ENCODE data around the gene FARS2.

The FARS2 gene

DNA sequence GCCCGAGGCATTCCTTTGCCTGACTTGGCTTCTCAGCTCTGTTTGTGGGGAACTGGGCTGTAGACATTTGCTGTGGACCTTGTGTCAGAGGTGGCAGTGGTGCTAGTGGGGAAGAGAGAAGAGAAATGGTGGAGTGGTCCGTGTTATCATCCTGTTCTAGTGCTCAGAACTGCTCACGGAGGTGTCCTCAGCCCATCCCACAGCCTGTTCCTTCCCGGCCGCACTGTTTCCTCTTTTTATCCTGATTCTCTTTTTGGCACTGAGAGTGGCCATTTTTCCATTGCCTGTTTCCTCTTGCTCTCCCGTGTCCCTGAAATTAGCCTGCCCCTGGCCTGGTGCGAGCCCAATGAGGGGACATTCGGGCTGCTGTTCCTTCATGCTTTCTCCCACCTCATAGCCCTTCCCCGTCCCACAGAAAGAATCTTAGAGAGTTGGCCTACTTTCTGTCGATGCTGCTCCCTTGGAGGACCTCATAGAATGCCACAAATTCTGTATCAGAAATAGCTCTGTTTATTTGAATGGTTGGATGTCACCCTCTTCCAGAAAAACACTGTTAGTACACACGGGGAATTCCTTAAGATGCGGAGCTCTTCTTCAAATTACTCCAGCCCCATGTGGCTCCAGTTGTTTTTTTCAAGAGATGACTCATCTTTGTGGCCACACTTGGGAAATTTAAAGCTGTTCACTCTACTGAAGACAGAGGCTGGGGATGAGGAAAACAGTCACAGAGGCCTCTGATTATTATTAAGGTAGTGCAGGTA is 26.1 kb downstream of the FARS2 start:
- DNase-seq (ENCODE audit: low spot score), result peak; percentile 21

DNA sequence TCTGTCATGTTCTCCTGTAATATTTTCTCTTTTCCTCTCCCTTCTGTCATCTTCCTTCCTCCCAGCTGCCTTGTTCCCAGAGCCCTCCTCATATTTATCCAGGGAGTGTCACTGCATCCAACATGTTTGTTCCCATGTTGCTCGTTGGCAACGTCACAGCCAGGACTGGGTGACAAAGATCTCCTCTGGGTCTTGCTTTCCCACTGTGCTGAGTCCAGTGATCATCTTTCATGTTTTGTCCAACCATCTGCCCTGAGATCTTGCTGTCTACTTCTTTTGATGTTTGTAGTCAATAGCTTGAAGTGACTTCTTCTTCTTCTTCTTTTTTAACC is 26.6 kb downstream of the FARS2 start:
- no peak for DNase-seq (ENCODE audit: low spot score)

DNA sequence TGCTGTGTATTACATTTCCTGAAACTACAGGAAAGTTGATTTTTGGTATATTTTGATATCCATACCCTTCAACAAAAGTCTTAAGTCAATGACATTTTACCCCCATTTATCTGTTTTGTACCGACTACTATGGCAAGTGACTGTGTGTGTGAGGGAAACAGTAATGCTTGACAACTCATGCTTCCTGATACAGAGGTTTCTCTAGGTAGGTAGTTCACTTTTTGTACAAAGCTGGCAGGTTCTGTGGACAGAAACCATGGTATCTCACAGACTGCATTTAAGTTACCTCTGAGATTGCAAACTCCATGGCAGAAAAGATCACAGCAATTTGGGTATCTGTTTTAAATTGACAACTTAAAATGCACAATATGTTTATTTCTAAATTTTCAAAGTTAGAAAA is 28.8 kb downstream of the FARS2 start:
- no peak for DNase-seq (ENCODE audit: low spot score)

DNA sequence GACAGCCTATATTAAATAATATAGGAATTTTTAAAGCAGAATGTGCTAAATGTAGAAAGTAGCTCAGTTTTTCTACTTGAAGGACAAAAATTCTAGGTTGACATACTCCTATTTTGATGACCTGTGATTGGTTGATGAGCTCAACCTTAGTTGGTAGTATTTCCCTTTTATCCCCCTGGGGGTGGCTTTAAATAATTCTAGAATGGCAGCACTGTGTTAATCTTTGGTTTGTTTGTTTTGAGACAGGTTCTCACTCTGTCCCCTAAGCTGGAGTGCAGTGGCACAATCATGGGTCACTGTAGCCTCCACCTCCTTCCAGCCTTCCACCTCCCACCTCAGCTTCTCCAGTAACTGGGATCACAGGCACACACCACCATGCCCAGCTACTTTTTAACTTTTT is 29.2 kb downstream of the FARS2 start:
- no peak for DNase-seq (ENCODE audit: low spot score)

DNA sequence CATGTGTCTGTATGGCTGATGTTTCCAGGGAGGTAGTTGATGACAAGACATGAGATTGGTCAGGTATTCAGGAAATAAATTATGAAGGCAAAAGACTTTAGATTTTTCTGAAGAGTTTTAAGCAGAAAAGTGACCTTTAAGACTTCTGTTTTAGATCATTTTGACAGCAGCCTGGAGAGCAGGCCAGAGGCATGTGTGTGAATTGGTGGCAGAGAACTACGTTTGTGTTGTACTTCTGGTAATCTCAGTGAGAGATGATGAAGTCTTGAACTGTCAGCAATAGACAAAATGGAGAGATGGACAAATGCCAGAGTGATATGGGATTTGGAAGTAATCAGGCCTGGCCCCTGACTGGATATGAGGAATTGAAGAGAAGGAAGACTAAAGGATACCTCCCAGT is 30.8 kb downstream of the FARS2 start:
- no peak for DNase-seq (ENCODE audit: low spot score)

- DNase-seq (ENCODE audit: low spot score), result no peak
These were observed 32.4 kb downstream of the FARS2 start for GRCh38 chr6:5293692-5294091.

DNA sequence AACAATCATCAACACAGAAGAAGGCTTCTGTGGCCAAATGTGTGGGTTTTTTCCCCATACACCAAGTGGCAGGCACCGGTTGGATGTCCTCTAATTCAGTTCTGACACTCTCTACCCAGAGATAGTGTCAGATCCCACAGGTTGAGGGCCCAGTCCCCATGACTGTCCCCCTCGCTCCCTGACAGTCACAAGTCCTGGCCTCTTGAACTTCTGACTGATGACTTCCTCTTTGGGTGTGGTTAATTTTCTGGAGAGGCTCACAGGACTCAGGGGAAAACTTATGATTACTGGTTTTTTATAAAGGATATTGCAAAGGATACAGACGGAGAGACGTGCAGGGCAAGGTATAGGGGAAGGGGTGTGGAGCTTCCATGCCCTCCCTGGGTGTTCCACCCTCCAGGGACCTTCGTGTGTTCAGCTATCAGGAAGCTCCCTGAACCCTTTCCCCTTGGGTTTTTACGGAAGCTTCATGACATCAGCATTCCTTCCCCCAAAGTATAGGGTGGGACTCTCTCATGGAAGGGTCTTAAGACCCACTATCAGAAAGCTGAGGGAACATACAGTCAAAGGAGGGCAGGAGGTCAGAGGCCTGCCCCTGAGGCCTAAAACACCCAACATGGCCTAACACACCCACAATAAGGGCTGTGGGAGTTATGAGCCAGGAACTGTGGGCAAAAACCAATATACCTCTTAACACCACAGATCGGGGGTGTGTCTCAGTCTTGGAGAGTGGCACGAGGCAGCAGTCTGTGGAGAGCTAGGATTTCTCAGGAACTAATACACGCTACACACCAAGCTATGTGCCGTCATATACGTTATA is 33.3 kb downstream of the FARS2 start:
- no peak for DNase-seq (ENCODE audit: low spot score)

DNA sequence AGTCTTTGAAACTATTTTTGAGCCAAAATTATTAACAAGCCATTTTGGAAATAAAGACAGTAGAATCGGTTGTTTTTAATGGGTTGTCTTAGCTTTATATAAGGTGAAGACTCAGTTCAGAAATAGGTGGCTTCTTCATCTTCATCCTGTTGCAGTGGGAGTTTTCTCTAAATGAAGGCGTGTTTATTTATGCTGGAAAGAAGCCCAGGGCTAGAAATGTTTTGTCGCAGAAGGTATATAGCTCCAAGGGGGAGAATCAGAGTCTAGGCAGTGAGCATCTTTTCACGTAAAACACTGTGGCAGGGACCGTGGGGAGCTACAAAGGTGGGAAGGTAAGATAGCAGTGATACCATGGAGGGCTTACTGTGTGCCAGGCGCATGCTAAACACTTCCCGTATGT is 34.3 kb downstream of the FARS2 start:
- no peak for DNase-seq (ENCODE audit: low spot score)

- no peak for DNase-seq (ENCODE audit: low spot score)
These were observed 39.0 kb downstream of the FARS2 start for GRCh38 chr6:5300206-5300764.

DNA sequence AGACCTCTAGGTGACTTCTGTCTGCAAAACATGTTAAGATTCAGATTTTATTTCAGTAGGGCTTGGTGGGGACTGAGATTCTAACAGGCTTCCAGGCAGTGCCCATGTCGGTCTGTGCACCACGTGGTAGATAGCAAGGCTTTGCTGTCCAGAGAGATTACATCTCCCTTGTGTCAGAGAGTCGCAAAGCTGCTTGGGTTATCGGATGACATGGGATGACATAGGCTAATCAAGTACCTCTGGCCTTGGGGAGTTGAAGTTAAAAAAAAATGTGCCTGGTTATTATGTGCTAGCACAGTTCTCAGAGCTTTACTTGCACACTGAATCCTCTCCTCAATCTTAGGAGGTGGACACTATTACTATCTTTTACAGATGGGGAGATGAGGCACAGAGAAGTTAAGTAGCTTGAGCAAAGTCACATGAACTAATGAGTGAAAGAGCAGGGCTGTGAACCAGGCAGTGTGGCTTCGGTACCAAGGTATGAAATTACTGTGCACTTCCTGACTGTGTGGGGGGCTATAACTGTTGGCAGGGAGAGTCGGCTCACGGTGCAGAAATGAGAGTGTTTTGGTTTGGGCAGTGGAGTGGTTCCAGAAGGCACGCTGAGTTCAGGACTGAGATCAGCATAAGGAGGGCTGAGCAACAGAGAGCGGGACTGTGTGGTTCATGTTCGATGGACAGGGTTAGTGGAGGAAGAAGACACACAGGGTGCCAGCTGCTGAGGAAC is 41.1 kb downstream of the FARS2 start:
- DNase-seq (ENCODE audit: low spot score), result no peak

GRCh38 chr6:5302995-5303622 is 41.8 kb downstream of the FARS2 start:
- peak; percentile 35 for DNase-seq (ENCODE audit: low spot score)

DNA sequence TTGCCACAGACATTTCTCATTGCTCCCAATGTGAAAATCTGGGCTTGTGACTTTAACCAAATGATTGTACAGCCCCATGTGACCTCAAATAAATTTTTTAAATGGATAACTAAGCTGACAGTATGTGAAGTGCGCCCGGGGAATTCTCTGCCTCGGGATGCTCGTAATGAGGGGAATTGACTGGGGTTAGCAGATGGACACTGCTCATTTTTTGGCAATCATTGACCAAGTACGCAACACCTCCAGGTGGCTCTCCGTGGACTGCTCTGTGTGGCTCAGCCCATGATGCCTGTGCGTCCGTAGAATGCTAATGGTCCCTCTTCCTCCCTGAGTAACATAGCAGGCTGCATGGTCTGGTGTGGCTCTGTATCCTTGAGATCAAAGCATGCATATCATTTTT is 42.4 kb downstream of the FARS2 start:
- no peak for DNase-seq (ENCODE audit: low spot score)

DNA sequence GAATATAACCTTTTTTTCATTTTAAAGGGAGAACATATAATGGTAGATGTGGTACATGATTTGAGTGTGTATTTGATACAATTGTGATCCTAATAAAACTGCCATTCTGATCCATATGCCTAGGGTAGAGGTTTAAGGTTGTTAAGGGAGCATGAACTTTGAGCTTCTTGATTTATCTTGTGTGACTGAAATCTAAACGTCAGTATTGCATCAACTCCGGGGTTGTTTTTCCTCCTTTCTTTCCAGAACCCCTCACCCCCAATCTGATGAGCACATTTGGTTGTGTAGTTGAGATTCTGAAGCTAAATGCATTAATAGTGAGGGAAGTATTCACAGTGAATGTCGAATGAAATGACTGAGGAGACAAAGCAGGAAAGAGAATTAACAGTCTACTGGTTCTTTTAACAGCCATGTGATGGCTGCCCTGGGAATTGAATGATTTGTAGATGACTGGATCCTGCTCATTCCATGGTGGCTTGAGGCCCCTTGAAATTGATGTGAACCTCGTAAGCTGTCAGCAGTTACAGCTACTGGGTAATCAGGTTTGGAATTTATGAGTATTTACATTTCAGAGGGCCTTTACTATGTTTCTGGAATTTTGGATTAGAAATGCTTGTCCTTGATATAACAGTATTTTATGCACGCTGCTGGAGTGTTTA is 44.8 kb downstream of the FARS2 start:
- DNase-seq (ENCODE audit: low spot score), result no peak

GRCh38 chr6:5307058-5307457 is 45.7 kb downstream of the FARS2 start:
- DNase-seq (ENCODE audit: low spot score), result no peak

DNA sequence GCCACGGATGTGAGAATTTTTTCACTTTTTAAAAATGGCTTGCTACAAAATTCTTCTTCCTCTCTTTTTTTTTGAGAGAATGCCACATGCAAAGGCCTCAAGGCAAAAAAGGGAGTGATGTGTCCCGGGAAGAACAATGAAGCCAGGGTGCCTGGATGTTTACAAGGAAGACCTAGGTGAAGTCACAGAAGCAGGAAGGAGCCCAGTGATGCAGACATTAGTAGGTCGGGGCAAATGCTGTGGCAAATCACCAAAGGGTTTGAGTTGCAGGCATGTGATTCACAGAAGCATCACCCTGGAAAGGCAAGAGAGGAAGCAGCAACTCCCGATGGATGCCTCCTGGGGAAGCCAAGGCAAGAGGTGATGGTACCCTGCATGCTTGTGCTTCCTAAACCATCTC is 46.8 kb downstream of the FARS2 start:
- no peak for DNase-seq (ENCODE audit: low spot score)

DNA sequence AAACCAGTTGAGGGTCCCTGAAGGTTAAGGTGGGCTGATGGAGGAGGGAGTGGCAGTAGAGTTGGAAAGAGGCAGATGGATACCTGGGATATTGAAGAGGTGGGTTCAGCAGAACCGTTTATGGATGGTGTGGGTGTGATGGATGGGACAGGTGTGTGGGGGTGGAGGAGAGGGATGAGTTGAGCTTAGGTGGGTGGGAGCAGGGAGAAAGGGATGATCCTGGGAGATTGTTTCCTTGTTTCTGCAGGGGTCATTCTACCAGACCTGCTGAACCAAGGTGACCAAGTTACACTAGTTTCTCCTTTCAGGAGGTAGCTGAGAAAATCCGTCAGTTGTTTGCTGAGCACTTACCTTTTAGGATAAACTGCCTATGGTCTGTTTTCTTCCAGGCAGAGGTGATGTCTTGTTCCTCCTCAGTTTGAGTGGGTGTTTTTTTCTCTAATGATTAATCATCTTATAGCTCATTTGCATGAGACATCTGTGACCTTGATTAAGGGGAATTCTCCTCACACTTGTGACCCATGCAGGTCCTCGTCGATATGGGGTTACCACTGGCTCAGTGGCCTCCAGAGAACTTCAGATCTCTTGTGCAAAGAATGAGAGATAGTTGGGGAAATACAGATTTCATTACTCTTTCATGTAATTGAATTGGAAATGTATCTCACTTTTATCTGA is 53.0 kb downstream of the FARS2 start:
- no peak for DNase-seq (ENCODE audit: low spot score)

- DNase-seq (ENCODE audit: low spot score), result no peak
These were observed 54.6 kb downstream of the FARS2 start for GRCh38 chr6:5315881-5316280.

DNA sequence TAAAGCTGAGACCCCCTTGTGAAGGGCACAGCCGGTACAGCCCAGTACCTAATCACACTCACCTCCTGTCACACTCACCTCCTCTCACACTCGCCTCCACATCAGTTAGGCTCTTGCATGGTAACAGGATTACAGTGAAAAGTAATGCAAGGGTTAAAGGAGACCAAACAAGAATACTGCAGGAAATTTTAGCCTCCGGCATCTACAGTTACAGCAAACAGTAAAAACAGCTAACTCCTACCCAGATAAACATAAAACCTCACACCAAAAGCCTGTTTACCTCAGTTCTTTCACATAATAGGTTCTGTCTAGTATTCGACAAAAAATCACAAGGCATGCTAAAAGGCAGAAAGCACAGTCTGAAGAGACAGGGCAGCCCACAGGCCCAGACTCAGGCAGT is 55.6 kb downstream of the FARS2 start:
- no peak for DNase-seq (ENCODE audit: low spot score)

GRCh38 chr6:5318617-5319272 is 57.4 kb downstream of the FARS2 start:
- no peak for DNase-seq (ENCODE audit: low spot score)

DNA sequence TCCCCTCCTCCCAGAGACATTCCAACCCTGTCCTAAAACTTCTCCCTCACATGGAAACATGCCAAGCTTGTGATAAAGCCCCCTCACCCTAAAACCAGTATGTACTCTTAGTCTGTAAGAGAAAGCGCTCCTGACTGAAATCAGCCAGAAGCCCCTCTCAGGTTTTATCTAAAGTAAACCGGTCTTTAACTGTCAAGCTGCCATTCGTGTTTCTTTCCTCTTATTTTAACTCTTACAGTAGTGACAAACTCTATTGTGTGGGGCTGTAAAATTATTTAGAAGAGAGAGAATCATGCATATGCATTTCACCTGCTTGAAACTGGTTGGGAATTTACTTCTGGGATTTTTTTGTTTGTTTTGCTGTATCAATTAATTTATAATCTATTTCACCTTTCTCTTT is 62.7 kb downstream of the FARS2 start:
- no peak for DNase-seq (ENCODE audit: low spot score)

GRCh38 chr6:5325173-5325572 is 63.9 kb downstream of the FARS2 start:
- DNase-seq (ENCODE audit: low spot score), result no peak
